ENCODE results near the gene ZNF316.

ZNF316 gene

DNA sequence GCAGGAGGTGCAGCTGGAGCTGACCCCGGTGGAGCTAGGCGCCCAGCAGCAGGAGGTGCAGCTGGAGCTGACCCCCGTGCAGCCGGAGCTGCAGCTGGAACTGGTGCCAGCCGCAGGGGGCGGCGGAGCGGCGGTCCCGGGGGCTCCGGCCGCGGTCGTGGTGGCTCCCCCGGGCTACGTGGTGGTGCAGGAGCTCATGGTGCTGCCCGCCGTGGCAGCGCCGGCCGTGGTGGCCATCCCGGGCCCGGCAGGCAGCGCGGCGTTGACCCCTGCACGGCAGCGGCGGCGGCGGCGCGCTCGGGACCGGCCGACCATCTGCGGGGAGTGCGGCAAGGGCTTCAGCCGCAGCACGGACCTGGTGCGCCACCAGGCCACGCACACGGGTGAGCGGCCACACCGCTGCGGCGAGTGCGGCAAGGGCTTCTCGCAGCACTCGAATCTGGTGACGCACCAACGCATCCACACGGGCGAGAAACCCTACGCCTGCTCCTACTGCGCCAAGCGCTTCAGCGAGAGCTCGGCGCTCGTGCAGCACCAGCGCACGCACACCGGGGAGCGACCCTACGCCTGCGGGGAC, 14.9 kb upstream of the ZNF316 start:
- TF ChIP-seq CTCF (conservative IDR thresholded peaks at IDR 0.05; ENCODE audit: low read depth, low read length): no peak
- DNase-seq (ENCODE audit: low read depth): no peak
- no peak overlapping the region for H3K4me3 ChIP-seq (ENCODE audit: low read length)

- H3K4me3 ChIP-seq (ENCODE audit: low read length): no peak overlapping the region
- no peak for DNase-seq (ENCODE audit: low read depth)
- no peak for TF ChIP-seq CTCF (conservative IDR thresholded peaks at IDR 0.05; ENCODE audit: low read depth, low read length)
Observed at GRCh38 chr7:6623589-6624245, 13.4 kb upstream of the ZNF316 start.

- no peak overlapping the region for H3K4me3 ChIP-seq (ENCODE audit: low read length)
- no peak for DNase-seq (ENCODE audit: low read depth)
- TF ChIP-seq CTCF (conservative IDR thresholded peaks at IDR 0.05; ENCODE audit: low read depth, low read length): no peak
Observed at GRCh38 chr7:6624246-6624611, 12.9 kb upstream of the ZNF316 start.

DNA sequence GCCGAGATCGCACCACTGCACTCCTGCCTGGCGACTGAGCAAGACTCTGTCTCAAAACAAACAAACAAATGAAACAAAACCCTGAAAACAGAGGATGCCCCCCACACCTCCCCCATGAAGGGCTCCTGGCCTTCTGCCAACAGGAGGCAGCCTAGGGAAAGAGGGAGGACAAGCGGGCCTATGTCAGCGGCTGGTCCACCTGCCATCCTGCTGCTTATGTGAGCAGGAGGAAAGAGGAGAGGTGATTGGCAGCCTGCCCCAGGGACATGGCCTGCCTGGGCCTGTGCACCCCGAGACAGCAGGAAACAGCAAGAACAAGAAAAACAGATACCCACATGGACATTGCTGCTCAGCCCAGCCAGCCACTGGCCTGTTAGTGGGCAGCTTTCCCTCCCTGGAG, 9.1 kb upstream of the ZNF316 start:
- no peak for DNase-seq (ENCODE audit: low read depth)
- no peak overlapping the region for H3K4me3 ChIP-seq (ENCODE audit: low read length)
- no peak for TF ChIP-seq CTCF (conservative IDR thresholded peaks at IDR 0.05; ENCODE audit: low read depth, low read length)

DNA sequence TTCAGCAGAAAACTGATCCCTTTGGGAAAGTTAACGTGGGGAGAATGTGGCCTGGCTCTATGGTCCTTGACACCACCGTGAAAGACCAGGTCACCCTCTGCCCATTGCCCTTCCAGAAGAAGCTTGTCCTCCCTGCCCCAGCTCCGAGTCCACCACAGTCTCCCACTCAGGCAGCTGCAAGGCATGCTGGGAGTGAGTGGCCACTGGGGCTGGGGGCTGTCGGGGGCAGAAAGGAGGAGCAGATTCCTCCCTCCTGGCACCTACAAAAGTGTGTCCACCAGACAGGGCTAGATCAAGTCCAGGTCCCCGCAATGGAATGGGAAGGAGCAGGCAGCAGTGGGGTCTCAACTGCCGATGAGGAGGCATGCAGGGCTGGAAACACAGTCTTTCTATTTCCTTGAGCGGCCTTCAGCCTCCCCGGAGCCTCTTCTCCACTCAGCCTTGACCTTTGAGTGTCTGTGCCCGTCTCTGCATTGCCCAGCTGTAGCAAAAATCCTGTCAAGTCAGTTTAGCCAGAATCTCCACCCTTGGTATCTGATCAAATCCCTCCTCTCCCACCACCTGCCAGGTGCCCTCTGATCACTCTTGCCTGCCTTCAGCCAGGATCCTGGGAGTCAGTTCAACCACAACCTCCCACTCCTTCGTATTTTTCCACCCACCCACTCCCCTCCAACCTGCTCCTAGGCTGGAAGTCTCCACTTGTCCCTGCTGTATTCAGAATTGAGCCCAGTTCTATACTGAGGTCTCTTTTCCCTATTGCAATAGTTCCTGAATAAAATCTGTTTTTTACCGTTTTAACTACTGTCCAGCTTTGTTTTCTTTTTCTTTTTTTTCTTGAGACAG, 6.9 kb upstream of the ZNF316 start:
- H3K4me3 ChIP-seq (ENCODE audit: low read length): no peak overlapping the region
- TF ChIP-seq CTCF (conservative IDR thresholded peaks at IDR 0.05; ENCODE audit: low read depth, low read length): no peak
- no peak for DNase-seq (ENCODE audit: low read depth)

- no peak overlapping the region for H3K4me3 ChIP-seq (ENCODE audit: low read length)
- no peak for DNase-seq (ENCODE audit: low read depth)
- TF ChIP-seq CTCF (conservative IDR thresholded peaks at IDR 0.05; ENCODE audit: low read depth, low read length): no peak
Observed at GRCh38 chr7:6631605-6632004, 5.5 kb upstream of the ZNF316 start.
